Adrenal gland (tissue), 12 donors: ENCODE results near the gene CRYGS. TPM values are rescaled to one million over a fixed set of nuclear protein-coding genes. Genes with fewer than 3 reads are reported as not detected.
A peak's percentile ranks its signal among the peaks of the same experiment; 100 is the strongest.
"Not testable (repeated sequence)": the region's sequence is repeated elsewhere in the genome, so short reads cannot be mapped to it uniquely, and the experiment has no call there.

Experiments
- DNase-seq, 7 donors: peaks; one replicate each; pipeline ENCODE4 v3.0.0-alpha.2; 2019 to 2020
- H3K27ac ChIP-seq, 5 donors: fragments of 200-600 bp; sonication (generic) in 4 of 5; 1 replicate in 3 of 5; 2 replicates in 2 of 5; pipeline versions ENCODE4 v1.5.1 to v1.8.0; 2016 to 2020; ENCODE audit warnings: mild to moderate bottlenecking in 1 of 5
- H3K27me3 ChIP-seq: fragments of 200-600 bp; 2 replicates; pipeline ENCODE4 v1.8.0; 2021
- H3K36me3 ChIP-seq, 2 donors: fragments of 200-600 bp; replicated peaks in 1 of 2; 1 replicate in 1 of 2; 2 replicates in 1 of 2; pipeline versions ENCODE4 v1.5.1 to v1.8.0; 2018 to 2022
- H3K4me1 ChIP-seq, 2 donors: fragments of 200-600 bp; replicated peaks in 1 of 2; 1 replicate in 1 of 2; 2 replicates in 1 of 2; pipeline versions ENCODE4 v1.5.1 to v1.8.0; 2018 to 2021
- H3K4me3 ChIP-seq, 4 donors: fragments of 200-600 bp; sonication (generic) in 3 of 4; one replicate each; pipeline ENCODE4 v1.5.1; 2016 to 2018
- H3K9me3 ChIP-seq, 3 donors: fragments of 200-600 bp; sonication (generic) in 1 of 3; replicated peaks in 1 of 3; 1 replicate in 2 of 3; 2 replicates in 1 of 3; pipeline versions ENCODE4 v1.5.1 to v1.8.0; 2016 to 2021
- POLR2A ChIP-seq, 2 donors: fragments of 450-650 bp; IDR thresholded peaks; one replicate each; pipeline ENCODE4 v1.6.1; 2017; ENCODE audit warnings: antibody characterized with exemption in 2 of 2, mild to moderate bottlenecking in 2 of 2, moderate library complexity in 1 of 2
- WGBS, 4 donors: extraction: QIAGEN DNeasy Blood & Tissue Kit in 2 of 4; methylation state at CpG; one replicate each; pipeline versions ENCODE4 v1.1.5 to v1.1.7; 2013 to 2017; 5-methylcytosine and 5-hydroxymethylcytosine counted together
- intact Hi-C, 2 donors: fragments of 100-400 bp; cut with DNase I; formaldehyde crosslinking; loops; one replicate each; pipeline versions ENCODE4 v1.14.1 to v1.15.0; 2022 to 2023
- polyA plus RNA-seq, 3 donors: library from polyadenylated mRNA; stranded (reverse); fragments of 200-250 nt in 2 of 3; fragments of 350-450 nt in 1 of 3; fragmentation: Illumina TruSeq in 1 of 3; extraction: RNeasy Lipid Tissue Mini Kit (QIAGEN cat#74804) in 1 of 3; gene quantifications; one replicate each; pipeline ENCODE4 v1.2.3, GENCODE V29; 2013 to 2014
- total RNA-seq, 9 donors: library from RNA; depleted of rRNA in 4 of 9; stranded (reverse); fragments of >200 nt in 4 of 9; fragments of 120-200 nt in 1 of 9; fragmentation: NEBNext Ultra II Directional in 1 of 9; extraction: Animal tissue kit (Norgen Biotek cat#: 25700) in 1 of 9; gene quantifications; one replicate each; pipeline versions ENCODE4 v1.1.0 to v1.2.4, GENCODE V29; 2013 to 2023
- TF ChIP-seq, protein P1 (sequence below), 6 experiments: fragments of 450-650 bp in 4 of 6; fragments of 200-600 bp in 2 of 6; sonication (generic) in 1 of 6; IDR thresholded peaks; 1 replicate in 5 of 6; 2 replicates in 1 of 6; pipeline versions ENCODE4 v1.5.1 to v1.8.0; 2016 to 2021; ENCODE audit warnings: antibody characterized with exemption in 6 of 6, mild to moderate bottlenecking in 2 of 6, moderate library complexity in 1 of 6
- donor health status: healthy with polysubstance abuse.
- donor health status: Bipolar disorder and iron deficiency.
- donor health status: DM: yes; HTN: yes; CAD: no.
- donor health status: DM: no; HTN: no; CAD: no.
- donor health status: DM: no; HTN: no; CAD: no.
- donor health status: DM: yes; HTN: yes; CAD: no.

Gene CRYGS
- total and polyA plus RNA-seq, 12 donors: 0.78 to 22.0 (median 2.4) TPM

GRCh38 chr3:186538779-186539178 is 5.4 kb downstream of the CRYGS start:
- Histone ChIP-seq H3K27ac (no peak overlapping the region), H3K27me3 (no peaks in the 10 kb centered on the region), H3K4me3 (no peak overlapping the region), H3K4me1 (peaks cover 9 to 34% of the 10 kb centered on the region in 2 donors), H3K36me3 (no peaks in the 10 kb centered on the region), H3K9me3 (no peaks in the 10 kb centered on the region)
- no peak for DNase-seq
- intact Hi-C loops: loop anchor here (5.0 to 10.0 kb wide), 2 partner anchors 284 to 556 kb away; no protein-coding TSS in a partner anchor
- TF ChIP-seq, protein P1, sequence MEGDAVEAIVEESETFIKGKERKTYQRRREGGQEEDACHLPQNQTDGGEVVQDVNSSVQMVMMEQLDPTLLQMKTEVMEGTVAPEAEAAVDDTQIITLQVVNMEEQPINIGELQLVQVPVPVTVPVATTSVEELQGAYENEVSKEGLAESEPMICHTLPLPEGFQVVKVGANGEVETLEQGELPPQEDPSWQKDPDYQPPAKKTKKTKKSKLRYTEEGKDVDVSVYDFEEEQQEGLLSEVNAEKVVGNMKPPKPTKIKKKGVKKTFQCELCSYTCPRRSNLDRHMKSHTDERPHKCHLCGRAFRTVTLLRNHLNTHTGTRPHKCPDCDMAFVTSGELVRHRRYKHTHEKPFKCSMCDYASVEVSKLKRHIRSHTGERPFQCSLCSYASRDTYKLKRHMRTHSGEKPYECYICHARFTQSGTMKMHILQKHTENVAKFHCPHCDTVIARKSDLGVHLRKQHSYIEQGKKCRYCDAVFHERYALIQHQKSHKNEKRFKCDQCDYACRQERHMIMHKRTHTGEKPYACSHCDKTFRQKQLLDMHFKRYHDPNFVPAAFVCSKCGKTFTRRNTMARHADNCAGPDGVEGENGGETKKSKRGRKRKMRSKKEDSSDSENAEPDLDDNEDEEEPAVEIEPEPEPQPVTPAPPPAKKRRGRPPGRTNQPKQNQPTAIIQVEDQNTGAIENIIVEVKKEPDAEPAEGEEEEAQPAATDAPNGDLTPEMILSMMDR (IDR thresholded peaks at IDR 0.05): no peak
- TF ChIP-seq POLR2A (IDR thresholded peaks at IDR 0.05): no peak
- WGBS, 4 donors: 88 to 95% (median 94%) methylated on average over 3 of the region's 3 CpGs

- intact Hi-C loops: loop anchor here (5.0 to 10.0 kb wide), 2 partner anchors 282 to 555 kb away; no protein-coding TSS in a partner anchor
- H3K9me3 ChIP-seq: no peaks in the 10 kb centered on the region
- H3K27me3 ChIP-seq: no peaks in the 10 kb centered on the region
- peaks cover 9 to 34% of the 10 kb centered on the region in 2 donors for H3K4me1 ChIP-seq
- no peak overlapping the region for H3K4me3 ChIP-seq
- peak overlapping the region in 2 of 5 donors; percentile 48 to 53 for H3K27ac ChIP-seq
- H3K36me3 ChIP-seq: no peaks in the 10 kb centered on the region
- peak in 2 of 7 donors; percentile 21 to 32 for DNase-seq
- no peak for TF ChIP-seq POLR2A (IDR thresholded peaks at IDR 0.05)
- TF ChIP-seq, protein P1 (IDR thresholded peaks at IDR 0.05): peak in 1 of 6 experiments; percentile 7
Observed at GRCh38 chr3:186536883-186537844, 7.0 kb downstream of the CRYGS start.

- WGBS, 4 donors: 75 to 80% (median 77%) methylated on average over 6 of the region's 6 CpGs
- DNase-seq: no peak
- H3K27ac ChIP-seq: no peak overlapping the region
- H3K4me3 ChIP-seq: no peak overlapping the region
- intact Hi-C loops: loop anchor here in 1 of 2 donors (10.0 kb wide), 1 partner anchor 279 kb away; no protein-coding TSS in a partner anchor
- H3K27me3 ChIP-seq: no peaks in the 10 kb centered on the region
- H3K36me3 ChIP-seq: no peaks in the 10 kb centered on the region
- H3K4me1 ChIP-seq: peaks cover 0 to 14% of the 10 kb centered on the region in 2 donors
- no peaks in the 10 kb centered on the region for H3K9me3 ChIP-seq
- TF ChIP-seq POLR2A (IDR thresholded peaks at IDR 0.05): no peak
- TF ChIP-seq, protein P1 (IDR thresholded peaks at IDR 0.05): no peak
Observed at GRCh38 chr3:186534113-186534669, 10.0 kb downstream of the CRYGS start.

GRCh38 chr3:186532598-186533072 is 11.5 kb downstream of the CRYGS start:
- Histone ChIP-seq H3K4me1 (peaks cover 0 to 14% of the 10 kb centered on the region in 2 donors), H3K9me3 (no peaks in the 10 kb centered on the region), H3K4me3 (no peak overlapping the region), H3K27ac (no peak overlapping the region), H3K27me3 (no peaks in the 10 kb centered on the region), H3K36me3 (no peaks in the 10 kb centered on the region)
- DNase-seq: no peak
- intact Hi-C loops: loop anchor here in 1 of 2 donors (10.0 kb wide), 1 partner anchor 278 kb away; no protein-coding TSS in a partner anchor
- WGBS, 4 donors: 27 to 60% (median 51%) methylated on average over 1 of the region's 1 CpG
- TF ChIP-seq POLR2A (IDR thresholded peaks at IDR 0.05): no peak
- TF ChIP-seq, protein P1 (IDR thresholded peaks at IDR 0.05): no peak

DNA sequence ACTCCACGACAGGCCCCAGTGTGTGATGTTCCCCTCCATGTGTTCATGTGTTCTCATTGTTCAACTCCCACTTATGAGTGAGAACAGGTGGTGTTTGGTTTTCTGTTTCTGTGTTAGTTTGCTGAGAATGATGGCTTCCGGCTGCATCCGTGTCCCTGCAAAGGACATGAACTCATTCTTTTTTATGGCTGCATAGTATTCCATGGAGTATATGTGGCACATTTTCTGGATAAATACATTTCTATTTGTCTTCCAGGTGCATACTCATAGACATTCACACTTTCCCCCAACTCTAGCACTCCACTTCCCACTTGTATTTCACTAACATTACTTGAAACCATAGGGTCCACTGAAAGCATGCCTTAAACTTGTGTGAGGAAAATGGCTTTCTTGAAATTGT is 12.5 kb downstream of the CRYGS start:
- DNase-seq, H3K9me3 ChIP-seq, H3K27me3 ChIP-seq, H3K4me1 ChIP-seq, H3K27ac ChIP-seq, H3K4me3 ChIP-seq, H3K36me3 ChIP-seq: not testable (repeated sequence)
- intact Hi-C loops: loop anchor here in 1 of 2 donors (10.0 kb wide), 1 partner anchor 277 kb away; no protein-coding TSS in a partner anchor
- 93 to 98% (median 96%) methylated on average over 3 of the region's 3 CpGs for WGBS, 4 donors
